Neuronal stem cell (in vitro differentiated cells): Measurements from ENCODE around the gene RHOBTB3.

Source experiments
- DNase-seq: peaks from one replicate; pipeline ENCODE4 v3.0.0-alpha.2; 2013; ENCODE audit warnings: low spot score
- H2AFZ ChIP-seq: one replicate; pipeline ENCODE4 v1.6.1; 2013; ENCODE audit warnings: mild to moderate bottlenecking, low read length, inconsistent platforms
- H2AK5ac ChIP-seq: 2 replicates; pipeline ENCODE4 v1.6.1; 2013; ENCODE audit warnings: low read depth, mild to moderate bottlenecking, inconsistent platforms, low read length, moderate library complexity, mixed read lengths
- H2BK120ac ChIP-seq: 2 replicates; pipeline ENCODE4 v1.6.1; 2013; ENCODE audit warnings: low read depth, mild to moderate bottlenecking, inconsistent platforms, low read length, moderate library complexity, mixed read lengths
- H2BK12ac ChIP-seq: one replicate; pipeline ENCODE4 v1.6.1; 2013; ENCODE audit warnings: low read length, inconsistent platforms
- H2BK15ac ChIP-seq: 2 replicates; pipeline ENCODE4 v1.6.1; 2013; ENCODE audit warnings: mild to moderate bottlenecking, low read length, inconsistent platforms, mixed read lengths
- H2BK5ac ChIP-seq: one replicate; pipeline ENCODE4 v1.6.1; 2013; ENCODE audit warnings: inconsistent platforms, mild to moderate bottlenecking, low read length, moderate library complexity
- H3K14ac ChIP-seq: one replicate; pipeline ENCODE4 v1.6.1; 2013; ENCODE audit warnings: low read length, inconsistent platforms
- H3K18ac ChIP-seq: 2 replicates; pipeline ENCODE4 v1.6.1; 2013; ENCODE audit warnings: low read length, inconsistent platforms
- H3K23ac ChIP-seq: 2 replicates; pipeline ENCODE4 v1.6.1; 2013; ENCODE audit warnings: low read depth, mild to moderate bottlenecking, mixed read lengths, low read length, inconsistent platforms; ENCODE audit not compliant: poor library complexity
- H3K27ac ChIP-seq: replicated peaks from 3 replicates; pipeline ENCODE4 v1.5.1; 2013; ENCODE audit warnings: low read length, inconsistent platforms
- H3K27me3 ChIP-seq, 3 experiments: 2 replicates each; pipeline ENCODE4 v1.6.1; 2013; ENCODE audit warnings: low read length in 3 of 3, mild to moderate bottlenecking in 2 of 3, inconsistent platforms in 1 of 3, low read depth in 1 of 3, mixed read lengths in 1 of 3, moderate library complexity in 1 of 3; ENCODE audit not compliant: control insufficient read depth in 3 of 3, insufficient read depth in 3 of 3
- H3K36me3 ChIP-seq, 2 donors: replicated peaks in 1 of 2; 2 replicates each; pipeline ENCODE4 v1.6.1; 2013; ENCODE audit warnings: low read length in 2 of 2; ENCODE audit not compliant: control insufficient read depth in 2 of 2, insufficient read depth in 2 of 2
- H3K4ac ChIP-seq: 2 replicates; pipeline ENCODE4 v1.6.1; 2013; ENCODE audit warnings: inconsistent platforms, mild to moderate bottlenecking, low read length, moderate library complexity
- H3K4me1 ChIP-seq, 2 donors: 1 replicate in 1 of 2; 2 replicates in 1 of 2; pipeline ENCODE4 v1.6.1; 2013; ENCODE audit warnings: low read length in 2 of 2, low read depth in 1 of 2; ENCODE audit not compliant: control insufficient read depth in 2 of 2, insufficient read depth in 1 of 2
- H3K4me2 ChIP-seq: one replicate; pipeline ENCODE4 v1.6.1; 2013; ENCODE audit warnings: mild to moderate bottlenecking, low read length, inconsistent platforms; ENCODE audit not compliant: insufficient read depth, poor library complexity, severe bottlenecking
- H3K4me3 ChIP-seq, 2 donors: 2 replicates each; pipeline ENCODE4 v1.5.1; 2013; ENCODE audit warnings: low read length in 2 of 2, mild to moderate bottlenecking in 2 of 2, inconsistent platforms in 1 of 2, moderate library complexity in 1 of 2
- H3K79me1 ChIP-seq: one replicate; pipeline ENCODE4 v1.6.1; 2013; ENCODE audit warnings: low read depth, mild to moderate bottlenecking, inconsistent platforms, low read length, moderate library complexity
- H3K9ac ChIP-seq: one replicate; pipeline ENCODE4 v1.6.1; 2013; ENCODE audit warnings: mild to moderate bottlenecking, low read depth, low read length, inconsistent platforms; ENCODE audit not compliant: poor library complexity
- H3K9me3 ChIP-seq, 2 donors: replicated peaks in 1 of 2; 2 replicates each; pipeline versions ENCODE3 to v1.6.1; 2013; ENCODE audit warnings: low read length in 2 of 2, mild to moderate bottlenecking in 2 of 2, inconsistent platforms in 1 of 2, low read depth in 1 of 2, mixed read lengths in 1 of 2, moderate library complexity in 1 of 2; ENCODE audit not compliant: control insufficient read depth in 2 of 2, insufficient read depth in 1 of 2
- H4K8ac ChIP-seq: one replicate; pipeline ENCODE4 v1.6.1; 2013; ENCODE audit warnings: low read depth, mild to moderate bottlenecking, inconsistent platforms, low read length, moderate library complexity
- H4K91ac ChIP-seq: one replicate; pipeline ENCODE4 v1.6.1; 2013; ENCODE audit warnings: low read length, low read depth, mild to moderate bottlenecking, inconsistent platforms; ENCODE audit not compliant: poor library complexity
- WGBS, 2 donors: extraction: QIAGEN DNeasy Blood & Tissue Kit; methylation state at CpG; one replicate each; pipeline ENCODE4 v1.1.7; 2013; ENCODE audit warnings: missing lambda C conversion rate in 2 of 2, mixed read lengths in 1 of 2; ENCODE audit not compliant: insufficient read length in 2 of 2, insufficient replicate concordance in 1 of 2; ENCODE audit errors: extremely low coverage in 2 of 2; 5-methylcytosine and 5-hydroxymethylcytosine counted together

Gene RHOBTB3

DNA sequence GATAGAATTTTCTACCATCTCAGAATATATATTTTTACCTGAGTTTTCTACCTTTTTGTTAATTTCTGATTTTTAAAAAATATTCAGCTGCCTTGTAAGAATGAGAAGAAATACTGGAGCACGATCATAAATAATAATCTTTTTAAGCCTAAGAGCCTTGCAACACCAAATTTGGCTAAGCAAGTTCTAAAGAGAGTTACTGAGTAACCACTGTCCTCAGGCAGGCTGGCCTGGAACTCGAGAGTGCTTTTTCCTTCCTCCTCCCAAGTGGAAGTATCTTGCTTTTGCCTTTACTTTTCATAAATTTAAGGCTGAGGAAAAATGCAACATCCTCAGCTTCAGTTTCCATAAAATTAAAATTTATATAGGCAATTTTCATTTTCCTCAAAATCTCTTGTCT lies 70.4 kb downstream of the RHOBTB3 start:
- H4K8ac ChIP-seq, result no peak overlapping the region
- H2AFZ ChIP-seq, result no peak overlapping the region
- WGBS, 2 donors, result no CpG with 5 or more reads among the region's 2 CpGs
- no peaks in the 10 kb centered on the region for H3K79me1 ChIP-seq
- H3K14ac ChIP-seq, result no peak overlapping the region
- no peak overlapping the region for H3K23ac ChIP-seq
- H2AK5ac ChIP-seq, result no peak overlapping the region
- no peak overlapping the region for H4K91ac ChIP-seq
- H3K27me3 ChIP-seq, result no peaks in the 10 kb centered on the region
- DNase-seq, result no peak
- H3K4ac ChIP-seq, result no peak overlapping the region
- H3K36me3 ChIP-seq, result peaks cover 0 to 15% of the 10 kb centered on the region in 2 donors
- no peak overlapping the region for H3K9ac ChIP-seq
- no peak overlapping the region for H3K4me2 ChIP-seq
- no peak overlapping the region for H2BK5ac ChIP-seq
- H2BK12ac ChIP-seq, result no peak overlapping the region
- H3K4me1 ChIP-seq, result no peaks in the 10 kb centered on the region
- no peak overlapping the region for H3K18ac ChIP-seq
- no peak overlapping the region for H2BK120ac ChIP-seq
- H2BK15ac ChIP-seq, result no peak overlapping the region
- peaks cover 0 to 2% of the 10 kb centered on the region in 2 donors for H3K9me3 ChIP-seq
- no peak overlapping the region for H3K27ac ChIP-seq
- no peak overlapping the region for H3K4me3 ChIP-seq

DNA sequence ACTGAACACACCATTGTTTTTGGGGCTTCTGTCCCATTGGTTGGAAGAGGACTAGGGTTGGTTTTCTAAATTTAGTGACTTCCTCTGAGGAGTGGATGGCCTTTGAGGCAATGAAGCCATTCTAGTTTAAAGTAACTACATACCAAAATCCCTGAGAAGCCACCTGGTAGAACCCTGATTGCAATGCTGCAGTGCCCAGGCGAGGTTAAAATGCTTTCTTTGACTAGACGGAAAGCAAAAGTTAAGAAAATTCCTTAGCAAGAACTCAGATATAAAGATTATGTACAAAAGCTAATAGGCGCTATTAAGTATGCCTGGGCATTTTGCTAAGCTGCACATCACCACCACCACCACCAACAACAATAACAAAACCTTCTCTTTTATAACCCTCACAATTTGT lies 70.8 kb downstream of the RHOBTB3 start:
- no peak overlapping the region for H3K27ac ChIP-seq
- no peak overlapping the region for H2AK5ac ChIP-seq
- H2AFZ ChIP-seq, result no peak overlapping the region
- no peaks in the 10 kb centered on the region for H3K79me1 ChIP-seq
- H3K9ac ChIP-seq, result no peak overlapping the region
- peaks cover 0 to 11% of the 10 kb centered on the region in 2 donors for H3K36me3 ChIP-seq
- H3K9me3 ChIP-seq, result peaks cover 0 to 2% of the 10 kb centered on the region in 2 donors
- no peak overlapping the region for H2BK120ac ChIP-seq
- no peak overlapping the region for H4K8ac ChIP-seq
- no peak overlapping the region for H3K18ac ChIP-seq
- H3K23ac ChIP-seq, result no peak overlapping the region
- no peak overlapping the region for H2BK12ac ChIP-seq
- WGBS, 2 donors, result no CpG with 5 or more reads among the region's 3 CpGs
- no peaks in the 10 kb centered on the region for H3K27me3 ChIP-seq
- H3K4me1 ChIP-seq, result no peaks in the 10 kb centered on the region
- H3K4ac ChIP-seq, result no peak overlapping the region
- H2BK5ac ChIP-seq, result no peak overlapping the region
- no peak overlapping the region for H4K91ac ChIP-seq
- H3K14ac ChIP-seq, result no peak overlapping the region
- no peak for DNase-seq
- H3K4me3 ChIP-seq, result no peak overlapping the region
- no peak overlapping the region for H3K4me2 ChIP-seq
- no peak overlapping the region for H2BK15ac ChIP-seq

DNA sequence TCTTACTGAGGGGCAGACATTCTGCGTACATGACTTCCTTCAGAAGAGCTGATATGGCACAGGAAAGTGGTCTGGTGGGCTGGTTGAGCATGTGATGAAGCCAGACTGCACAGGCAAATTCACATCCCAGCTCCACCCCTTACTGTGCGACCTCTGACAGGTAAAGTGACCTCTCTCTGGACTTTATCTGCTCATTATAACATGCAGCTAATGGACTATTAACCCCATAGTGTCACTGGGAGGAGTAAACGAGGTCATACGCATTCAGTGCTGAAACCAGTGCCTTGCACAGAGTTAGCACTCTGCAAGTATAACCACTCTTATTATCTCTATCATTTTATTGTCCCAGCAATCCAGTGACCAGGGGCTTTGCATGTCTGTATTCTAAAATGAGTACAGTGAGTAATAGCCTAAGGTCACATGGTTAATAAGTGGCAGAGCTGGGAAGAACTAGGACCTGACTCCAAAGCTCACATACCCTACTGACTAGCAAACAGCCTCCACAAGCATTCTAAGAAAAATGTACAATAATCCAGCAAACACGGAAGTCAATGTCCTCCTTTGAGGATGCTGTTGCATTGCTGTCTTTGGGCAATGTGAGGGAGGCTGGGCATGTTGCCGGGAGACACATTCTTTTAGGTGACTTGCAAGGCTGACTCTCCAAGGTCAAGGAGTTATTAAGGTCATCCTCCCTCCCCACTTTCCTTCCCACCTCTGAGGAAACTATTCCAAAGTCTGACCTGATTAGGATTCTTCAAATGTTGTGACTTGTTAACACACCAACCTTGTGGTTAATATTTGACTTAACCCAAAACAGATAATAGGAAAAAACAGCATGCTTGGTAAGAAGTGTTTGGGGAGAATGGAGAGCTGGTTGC lies 72.4 kb downstream of the RHOBTB3 start:
- H3K9me3 ChIP-seq, result peaks cover 0 to 2% of the 10 kb centered on the region in 2 donors
- H2AK5ac ChIP-seq, result no peak overlapping the region
- no peak overlapping the region for H3K4me2 ChIP-seq
- no peak overlapping the region for H4K8ac ChIP-seq
- H3K4ac ChIP-seq, result no peak overlapping the region
- WGBS, 2 donors, result no CpG with 5 or more reads among the region's 6 CpGs
- H3K14ac ChIP-seq, result no peak overlapping the region
- no peak overlapping the region for H3K27ac ChIP-seq
- no peak overlapping the region for H3K18ac ChIP-seq
- no peaks in the 10 kb centered on the region for H3K36me3 ChIP-seq
- no peak for DNase-seq
- no peak overlapping the region for H2BK15ac ChIP-seq
- no peak overlapping the region for H4K91ac ChIP-seq
- H3K4me3 ChIP-seq, result no peak overlapping the region
- no peak overlapping the region for H2AFZ ChIP-seq
- no peak overlapping the region for H2BK5ac ChIP-seq
- no peaks in the 10 kb centered on the region for H3K79me1 ChIP-seq
- H2BK120ac ChIP-seq, result no peak overlapping the region
- no peak overlapping the region for H2BK12ac ChIP-seq
- H3K27me3 ChIP-seq, result no peaks in the 10 kb centered on the region
- H3K23ac ChIP-seq, result no peak overlapping the region
- H3K4me1 ChIP-seq, result no peaks in the 10 kb centered on the region
- H3K9ac ChIP-seq, result no peak overlapping the region

- Histone ChIP-seq H3K27ac (no peak overlapping the region), H3K4me3 (no peak overlapping the region), H3K27me3 (no peaks in the 10 kb centered on the region), H2AFZ (no peak overlapping the region), H3K4me2 (no peak overlapping the region), H3K18ac (no peak overlapping the region), H2BK120ac (no peak overlapping the region), H4K91ac (no peak overlapping the region), H2BK15ac (no peak overlapping the region), H3K4me1 (peaks cover 0 to 4% of the 10 kb centered on the region in 2 donors), H3K9ac (no peak overlapping the region), H4K8ac (no peak overlapping the region), H3K23ac (no peak overlapping the region), H3K9me3 (peaks cover 0 to 2% of the 10 kb centered on the region in 2 donors), H3K14ac (no peak overlapping the region), H2AK5ac (no peak overlapping the region), H2BK12ac (no peak overlapping the region), H3K36me3 (no peaks in the 10 kb centered on the region), H3K4ac (no peak overlapping the region), H2BK5ac (no peak overlapping the region), H3K79me1 (no peaks in the 10 kb centered on the region)
- no peak for DNase-seq
- WGBS, 2 donors, result no CpG with 5 or more reads among the region's 6 CpGs
Measured at GRCh38 chr5:95804736-95805539, 73.8 kb downstream of the RHOBTB3 start.
